GM23338 (cell line): ENCODE data around the gene GRID2. TPM values are rescaled to one million over a fixed set of nuclear protein-coding genes. Genes with fewer than 3 reads are reported as not detected.

Experiments
- ATAC-seq: fragments of 200-7000 bp; cut with Tn5 transposase; 3 replicates; pipeline ENCODE4 v1.9.1; 2020
- DNase-seq: peaks from one replicate; pipeline ENCODE4 v3.0.0-alpha.2; 2015; ENCODE audit warnings: low spot score
- H2AFZ ChIP-seq: fragments of 200-600 bp; sonication (generic); 2 replicates; pipeline ENCODE4 v1.8.0; 2016; ENCODE audit warnings: antibody characterized with exemption, mild to moderate bottlenecking, moderate library complexity
- H3F3A ChIP-seq: fragments of 200-600 bp; sonication (generic); replicated peaks from 2 replicates; pipeline ENCODE4 v1.8.0; 2017; ENCODE audit warnings: antibody characterized with exemption, mixed run types, low read depth
- H3K27ac ChIP-seq: fragments of 200-600 bp; sonication (generic); 2 replicates; pipeline ENCODE4 v1.6.1; 2016; ENCODE audit warnings: low read depth
- H3K27me3 ChIP-seq: fragments of 200-600 bp; sonication (generic); 2 replicates; pipeline ENCODE4 v1.8.0; 2016; ENCODE audit warnings: mild to moderate bottlenecking, mixed run types, moderate library complexity; ENCODE audit not compliant: insufficient read depth
- H3K36me3 ChIP-seq: fragments of 200-600 bp; sonication (generic); 2 replicates; pipeline ENCODE4 v1.8.0; 2016; ENCODE audit warnings: mild to moderate bottlenecking; ENCODE audit not compliant: insufficient read depth
- H3K4me1 ChIP-seq: fragments of 200-600 bp; sonication (generic); 2 replicates; pipeline ENCODE4 v1.8.0; 2016; ENCODE audit warnings: mild to moderate bottlenecking, moderate library complexity; ENCODE audit not compliant: insufficient read depth
- H3K4me2 ChIP-seq: fragments of 200-600 bp; sonication (generic); 2 replicates; pipeline ENCODE4 v1.7.1; 2017; ENCODE audit warnings: mixed run types
- H3K4me3 ChIP-seq: fragments of 200-600 bp; sonication (generic); 2 replicates; pipeline ENCODE4 v1.6.1; 2016; ENCODE audit warnings: mixed run types
- H3K79me2 ChIP-seq: fragments of 200-600 bp; sonication (generic); replicated peaks from 2 replicates; pipeline ENCODE4 v1.8.0; 2017; ENCODE audit warnings: mild to moderate bottlenecking; ENCODE audit not compliant: insufficient read depth
- H3K9me2 ChIP-seq: fragments of 200-600 bp; sonication (generic); 2 replicates; pipeline ENCODE4 v1.8.0; 2017; ENCODE audit not compliant: insufficient read depth
- H4K20me1 ChIP-seq: fragments of 200-600 bp; sonication (generic); replicated peaks from 2 replicates; pipeline ENCODE4 v1.8.0; 2017; ENCODE audit warnings: mild to moderate bottlenecking; ENCODE audit not compliant: insufficient read depth
- H3K27ac Mint-ChIP-seq: 2 replicates; pipeline ENCODE4 v1.8.0; 2020; ENCODE audit warnings: inconsistent platforms, mild to moderate bottlenecking, moderate library complexity, mixed read lengths
- H3K27me3 Mint-ChIP-seq: 3 replicates; pipeline ENCODE4 v1.8.0; 2022; ENCODE audit warnings: low read depth, mild to moderate bottlenecking, moderate library complexity, mixed read lengths, inconsistent platforms; ENCODE audit not compliant: insufficient read depth, poor library complexity
- H3K36me3 Mint-ChIP-seq: 3 replicates; pipeline ENCODE4 v1.8.0; 2021; ENCODE audit warnings: low read depth, mild to moderate bottlenecking, inconsistent platforms, moderate library complexity, mixed read lengths
- H3K4me1 Mint-ChIP-seq: 3 replicates; pipeline ENCODE4 v1.8.0; 2020; ENCODE audit warnings: mild to moderate bottlenecking, inconsistent platforms, mixed read lengths
- H3K4me3 Mint-ChIP-seq: 3 replicates; pipeline ENCODE4 v1.8.0; 2021; ENCODE audit warnings: moderate library complexity, mild to moderate bottlenecking, inconsistent platforms, mixed read lengths
- H3K9me3 Mint-ChIP-seq: 3 replicates; pipeline ENCODE4 v1.8.0; 2020; ENCODE audit warnings: moderate library complexity, mild to moderate bottlenecking, inconsistent platforms, mixed read lengths
- CREB1 ChIP-seq: fragments of 250-450 bp; sonication (Bioruptor Pico); IDR thresholded peaks from 2 replicates; pipeline ENCODE4 v1.5.0; 2020; ENCODE audit warnings: low read depth, mild to moderate bottlenecking, moderate library complexity
- CTCF ChIP-seq, 2 experiments: fragments of 200-600 bp in 1 of 2; sonication (generic) in 1 of 2; conservative IDR thresholded peaks; 2 replicates each; pipeline versions ENCODE4 v1.5.1 to v1.6.1; 2016 to 2017; ENCODE audit warnings: antibody characterized with exemption in 2 of 2, low read depth in 2 of 2, mild to moderate bottlenecking in 2 of 2, moderate library complexity in 1 of 2
- ETS1 ChIP-seq: IDR thresholded peaks from 2 replicates; pipeline ENCODE4 v1.6.1; 2016; ENCODE audit warnings: antibody characterized with exemption
- JUNB ChIP-seq: IDR thresholded peaks from one replicate; pipeline ENCODE4 v1.6.1; 2016; ENCODE audit warnings: antibody characterized with exemption; ENCODE audit not compliant: unreplicated experiment
- STAT1 ChIP-seq: IDR thresholded peaks from one replicate; pipeline ENCODE4 v1.6.1; 2016; ENCODE audit warnings: antibody characterized with exemption; ENCODE audit not compliant: unreplicated experiment
- ZNF114 ChIP-seq: fragments of 250-450 bp; sonication (Bioruptor Pico); IDR thresholded peaks from 2 replicates; pipeline ENCODE4 v1.5.0; 2020; ENCODE audit warnings: mild to moderate bottlenecking, moderate library complexity
- ZNF462 ChIP-seq: fragments of 250-450 bp; sonication (Bioruptor Pico); IDR thresholded peaks from 2 replicates; pipeline ENCODE4 v1.5.0; 2020; ENCODE audit warnings: mild to moderate bottlenecking, moderate library complexity
- polyA plus RNA-seq: library from polyadenylated mRNA; unstranded; fragments of >200 nt; fragmentation: Nextera tagmentation; extraction: Ambion mirVana; gene quantifications from 2 replicates; pipeline ENCODE4 v1.2.1, GENCODE V29; 2016
- total RNA-seq: library from RNA; depleted of rRNA; stranded (reverse); fragments of >200 nt; shearing (Covaris generic); gene quantifications from 2 replicates; pipeline ENCODE4 v1.2.3, GENCODE V29; 2014

The GRID2 gene
- total and polyA plus RNA-seq, 2 experiments from 2014 or later: 19.9 to 65.4 TPM

- Mint-ChIP-seq H3K27ac (no peak overlapping the region), H3K27me3 (no peaks in the 10 kb centered on the region), H3K4me3 (no peak overlapping the region), H3K9me3 (no peaks in the 10 kb centered on the region), H3K36me3 (no peaks in the 10 kb centered on the region), H3K4me1 (0 out of 3 replicates have a peak, but pooled peaks cover 5% of the 10 kb centered on the region)
- no peaks in the 10 kb centered on the region for H3F3A ChIP-seq
- H4K20me1 ChIP-seq: no peaks in the 10 kb centered on the region; the same call in 1 of the 2 replicates
- H3K36me3 ChIP-seq: no peaks in the 10 kb centered on the region
- no peaks in the 10 kb centered on the region for H3K9me2 ChIP-seq
- H2AFZ ChIP-seq: no peak overlapping the region
- H3K79me2 ChIP-seq: no peaks in the 10 kb centered on the region
- TF ChIP-seq STAT1 (no peak), ZNF114 (no peak), ETS1 (no peak), ZNF462 (CRISPR knock-in tag) (no peak), JUNB (no peak), CREB1 (CRISPR knock-in tag) (no peak), CTCF (conservative IDR thresholded peaks at IDR 0.05; ENCODE audit: low read depth in 2 of 2) (no peak)
- H3K27ac ChIP-seq: no peak overlapping the region
- no peak for ATAC-seq
- no peaks in the 10 kb centered on the region for H3K27me3 ChIP-seq
- H3K4me2 ChIP-seq: no peak overlapping the region
- no peak for DNase-seq
- no peak overlapping the region for H3K4me3 ChIP-seq
- H3K4me1 ChIP-seq: no peaks in the 10 kb centered on the region; the same call in 1 of the 2 replicates
Observed at GRCh38 chr4:92872604-92873003, 568.8 kb downstream of the GRID2 start.
